GM12801 (cell line): Measurements from ENCODE around the gene ADGRV1.

ENCODE experiments used
- CTCF ChIP-seq: IDR thresholded peaks from one replicate; pipeline ENCODE4 v1.5.1; 2011; ENCODE audit warnings: control low read depth; ENCODE audit not compliant: insufficient read length; ENCODE audit errors: extremely low read depth

Gene ADGRV1

GRCh38 chr5:90897618-90898017 lies 339.0 kb downstream of the ADGRV1 start:
- no peak for TF ChIP-seq CTCF

- no peak for TF ChIP-seq CTCF
Observed at GRCh38 chr5:90898326-90899013, 339.9 kb downstream of the ADGRV1 start.

GRCh38 chr5:90899014-90899604 lies 340.5 kb downstream of the ADGRV1 start:
- TF ChIP-seq CTCF, result no peak

- no peak for TF ChIP-seq CTCF
Observed at GRCh38 chr5:90901261-90901660, 342.7 kb downstream of the ADGRV1 start.

- no peak for TF ChIP-seq CTCF
Observed at GRCh38 chr5:90902170-90902569, 343.6 kb downstream of the ADGRV1 start.

- TF ChIP-seq CTCF, result no peak
Observed at GRCh38 chr5:90902651-90903386, 344.2 kb downstream of the ADGRV1 start.

- no peak for TF ChIP-seq CTCF
Observed at GRCh38 chr5:90909101-90909503, 350.5 kb downstream of the ADGRV1 start.
